B cell (primary cell): Measurements from ENCODE around the gene APOL3. TPM values are rescaled to one million over a fixed set of nuclear protein-coding genes. Genes with fewer than 3 reads are reported as not detected.

Source experiments
- ATAC-seq: fragments of 200-7000 bp; cut with Tn5 transposase; one replicate; pipeline ENCODE4 v1.10.0; 2021; ENCODE audit warnings: low read depth, mild to moderate bottlenecking, moderate number of reproducible peaks, moderate library complexity
- CTCF ChIA-PET: fragments of 350-600 bp; sonication (Branson Sonifier 250); formaldehyde crosslinking; loops from one replicate; lab custom pipeline; 2021; ENCODE audit warnings: antibody characterized with exemption, inconsistent platforms; lab: Charles Lee
- POLR2A ChIA-PET: fragments of 350-600 bp; sonication (Branson Sonifier 250); formaldehyde crosslinking; loops from one replicate; lab custom pipeline; 2021; ENCODE audit warnings: antibody characterized with exemption; lab: Charles Lee
- DNase-seq: peaks from one replicate; pipeline ENCODE4 v3.0.0; 2013
- H2AFZ ChIP-seq: 2 replicates; pipeline ENCODE4 v1.6.1; 2012; ENCODE audit warnings: mild to moderate bottlenecking, low read depth, low read length; ENCODE audit not compliant: insufficient read depth, poor library complexity, severe bottlenecking
- H3K27ac ChIP-seq, 2 donors: 1 replicate in 1 of 2; 2 replicates in 1 of 2; pipeline ENCODE4 v1.5.1; 2012 to 2013; ENCODE audit warnings: low read length in 2 of 2, mild to moderate bottlenecking in 2 of 2, moderate library complexity in 1 of 2
- H3K27me3 ChIP-seq, 4 experiments: fragments of 200-600 bp in 1 of 4; sonication (generic) in 1 of 4; replicated peaks in 1 of 4; 1 replicate in 2 of 4; 2 replicates in 2 of 4; pipeline versions ENCODE4 v1.6.1 to v1.7.0; 2013 to 2016; ENCODE audit warnings: low read length in 3 of 4, mild to moderate bottlenecking in 2 of 4, mixed read lengths in 1 of 4, moderate library complexity in 1 of 4; ENCODE audit not compliant: insufficient read depth in 4 of 4, control insufficient read depth in 3 of 4; ENCODE audit errors: control extremely low read depth in 1 of 4
- H3K36me3 ChIP-seq, 2 experiments: replicated peaks in 1 of 2; 1 replicate in 1 of 2; 2 replicates in 1 of 2; pipeline versions ENCODE4 v1.6.1 to v1.7.1; 2013; ENCODE audit warnings: low read length in 1 of 2; ENCODE audit not compliant: insufficient read depth in 2 of 2, control insufficient read depth in 1 of 2; ENCODE audit errors: control extremely low read depth in 1 of 2, extremely low read depth in 1 of 2
- H3K4me1 ChIP-seq, 2 donors: fragments of 200-600 bp in 1 of 2; sonication (generic) in 1 of 2; 1 replicate in 1 of 2; 2 replicates in 1 of 2; pipeline versions ENCODE4 v1.5.1 to v1.6.1; 2013 to 2017; ENCODE audit warnings: low read length in 2 of 2; ENCODE audit not compliant: control insufficient read depth in 2 of 2, insufficient read depth in 2 of 2
- H3K4me2 ChIP-seq: replicated peaks from 2 replicates; pipeline ENCODE3; 2012; ENCODE audit warnings: mild to moderate bottlenecking, low read depth, low read length; ENCODE audit not compliant: poor library complexity, severe bottlenecking
- H3K4me3 ChIP-seq, 5 experiments: fragments of 200-600 bp in 1 of 5; sonication (generic) in 1 of 5; 1 replicate in 3 of 5; 2 replicates in 2 of 5; pipeline versions ENCODE4 v1.5.1 to v1.7.0; 2011 to 2016; ENCODE audit warnings: low read length in 4 of 5, mild to moderate bottlenecking in 4 of 5, low read depth in 2 of 5, control low read depth in 1 of 5, moderate library complexity in 1 of 5; ENCODE audit not compliant: insufficient read depth in 1 of 5; ENCODE audit errors: control extremely low read depth in 1 of 5, extremely low read depth in 1 of 5
- H3K79me2 ChIP-seq: fragments of 200-600 bp; sonication (generic); one replicate; pipeline ENCODE4 v1.6.0; 2016; ENCODE audit warnings: low read length; ENCODE audit not compliant: control insufficient read depth, insufficient read depth
- H3K9ac ChIP-seq: fragments of 200-600 bp; sonication (generic); 2 replicates; pipeline ENCODE4 v1.6.1; 2017; ENCODE audit warnings: mild to moderate bottlenecking, low read length, moderate library complexity
- H3K9me3 ChIP-seq, 3 donors: one replicate each; pipeline versions ENCODE4 v1.6.1 to v1.7.1; 2013; ENCODE audit warnings: low read length in 2 of 3; ENCODE audit not compliant: control insufficient read depth in 2 of 3, insufficient read depth in 1 of 3; ENCODE audit errors: control extremely low read depth in 1 of 3
- H4K20me1 ChIP-seq: 2 replicates; pipeline ENCODE4 v1.6.0; 2012; ENCODE audit warnings: mild to moderate bottlenecking, low read length; ENCODE audit not compliant: insufficient read depth, control insufficient read depth, poor library complexity, severe bottlenecking
- H3K27ac Mint-ChIP-seq: one replicate; pipeline ENCODE4 v1.8.0; 2021; ENCODE audit warnings: mixed read lengths
- H3K27me3 Mint-ChIP-seq: one replicate; pipeline ENCODE4 v1.8.0; 2021; ENCODE audit warnings: mixed read lengths
- H3K4me1 Mint-ChIP-seq: one replicate; pipeline ENCODE4 v1.8.0; 2021; ENCODE audit warnings: mixed read lengths
- H3K4me3 Mint-ChIP-seq: one replicate; pipeline ENCODE4 v1.8.0; 2021; ENCODE audit warnings: mixed read lengths
- H3K9me3 Mint-ChIP-seq: one replicate; pipeline ENCODE4 v1.8.0; 2022; ENCODE audit warnings: mixed read lengths; ENCODE audit not compliant: insufficient read depth
- CTCF ChIP-seq: fragments of 200-600 bp; IDR thresholded peaks from one replicate; pipeline ENCODE4 v1.8.0; 2022; ENCODE audit warnings: antibody characterized with exemption, mild to moderate bottlenecking
- EZH2 ChIP-seq: IDR thresholded peaks from 2 replicates; pipeline ENCODE4 v1.6.1; 2012; ENCODE audit warnings: borderline replicate concordance, low read depth, mild to moderate bottlenecking, moderate library complexity, low read length; ENCODE audit not compliant: insufficient read depth, poor library complexity, severe bottlenecking
- WGBS: methylation state at CpG from one replicate; pipeline ENCODE4 v1.1.5; 2013; ENCODE audit warnings: missing lambda C conversion rate; ENCODE audit not compliant: insufficient coverage; 5-methylcytosine and 5-hydroxymethylcytosine counted together
- intact Hi-C: fragments of 100-400 bp; cut with micrococcal nuclease; formaldehyde crosslinking; loops from one replicate; pipeline ENCODE4 v1.10.0; 2022
- polyA plus RNA-seq: library from polyadenylated mRNA; depleted of rRNA; stranded (reverse); fragments of >200 nt; gene quantifications from 2 replicates; pipeline ENCODE4 v1.2.3, GENCODE V29; 2012
- total RNA-seq, 2 donors: library from RNA; stranded (reverse); fragments of 120-200 nt in 1 of 2; gene quantifications; 1 replicate in 1 of 2; 2 replicates in 1 of 2; pipeline versions ENCODE4 v1.2.3 to v1.2.4, GENCODE V29; 2013 to 2022

The APOL3 gene
- total and polyA plus RNA-seq, 2 donors (not counting 1 experiment from before 2014, with no cell fraction given): 55.0 to 97.2 TPM

DNA sequence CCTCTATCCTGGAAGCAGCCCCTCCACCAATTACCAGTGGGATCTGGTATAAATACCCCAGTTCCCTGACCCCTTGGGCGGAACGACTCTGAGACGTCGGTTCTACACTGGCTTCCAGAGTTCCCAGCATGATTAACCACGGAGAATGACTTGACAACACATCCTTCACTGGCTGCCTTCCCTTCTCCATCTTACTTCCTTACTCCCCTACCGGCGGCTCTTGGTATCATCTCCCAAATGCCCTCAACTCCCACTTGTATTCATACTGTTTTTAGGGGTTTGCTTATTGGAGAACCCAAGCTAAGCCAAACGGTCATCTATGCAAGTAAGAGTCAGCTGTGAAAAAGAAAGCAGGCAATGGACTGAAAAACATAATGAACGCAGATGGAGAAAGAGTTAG, 56.1 kb downstream of the APOL3 start:
- no peak for TF ChIP-seq EZH2
- TF ChIP-seq CTCF: no peak
- ChIA-PET CTCF (no interaction called here), POLR2A (no interaction called here)
- intact Hi-C loops: no loop called here
- H4K20me1 ChIP-seq: no peaks in the 10 kb centered on the region
- H3K79me2 ChIP-seq: no peaks in the 10 kb centered on the region
- Mint-ChIP-seq H3K4me3 (no peak overlapping the region), H3K27ac (no peak overlapping the region), H3K4me1 (peaks cover 13% of the 10 kb centered on the region), H3K27me3 (peaks cover 9% of the 10 kb centered on the region), H3K9me3 (no peaks in the 10 kb centered on the region)
- H3K27me3 ChIP-seq: peaks cover 0 to 4% (median 1%) of the 10 kb centered on the region in 4 experiments
- no peak overlapping the region for H3K27ac ChIP-seq
- no peaks in the 10 kb centered on the region for H3K36me3 ChIP-seq
- no peak for DNase-seq
- peaks cover 3 to 10% of the 10 kb centered on the region in 2 donors for H3K4me1 ChIP-seq
- H3K4me3 ChIP-seq: no peak overlapping the region
- H3K9ac ChIP-seq: no peak overlapping the region
- no peak overlapping the region for H2AFZ ChIP-seq
- 79% methylated on average over 7 of the region's 9 CpGs for WGBS
- H3K9me3 ChIP-seq: peaks cover 0 to 5% (median 4%) of the 10 kb centered on the region in 3 donors
- no peak overlapping the region for H3K4me2 ChIP-seq
- no peak for ATAC-seq

GRCh38 chr22:36103891-36104290, 56.7 kb downstream of the APOL3 start:
- H3K4me1 Mint-ChIP-seq: peaks cover 13% of the 10 kb centered on the region
- no peak overlapping the region for H3K4me3 Mint-ChIP-seq
- POLR2A ChIA-PET: no interaction called here
- peaks cover 0 to 4% (median 1%) of the 10 kb centered on the region in 4 experiments for H3K27me3 ChIP-seq
- intact Hi-C loops: no loop called here
- no peaks in the 10 kb centered on the region for H3K9me3 Mint-ChIP-seq
- H3K27me3 Mint-ChIP-seq: peaks cover 9% of the 10 kb centered on the region
- H3K36me3 ChIP-seq: no peaks in the 10 kb centered on the region
- no peak overlapping the region for H3K27ac Mint-ChIP-seq
- peaks cover 0 to 5% (median 4%) of the 10 kb centered on the region in 3 donors for H3K9me3 ChIP-seq
- TF ChIP-seq EZH2 (no peak), CTCF (no peak)
- H3K4me2 ChIP-seq: no peak overlapping the region
- ATAC-seq (no peak), DNase-seq (no peak)
- 93% methylated on average over 13 of the region's 16 CpGs for WGBS
- peaks cover 3 to 10% of the 10 kb centered on the region in 2 donors for H3K4me1 ChIP-seq
- H3K79me2 ChIP-seq: no peaks in the 10 kb centered on the region
- H2AFZ ChIP-seq: no peak overlapping the region
- H3K27ac ChIP-seq: no peak overlapping the region
- CTCF ChIA-PET: no interaction called here
- H3K4me3 ChIP-seq: no peak overlapping the region
- H4K20me1 ChIP-seq: no peaks in the 10 kb centered on the region
- no peak overlapping the region for H3K9ac ChIP-seq
